SIG-M5 (cell line): ENCODE results near the gene KCNT2.
"Not testable (repeated sequence)": the region's sequence is repeated elsewhere in the genome, so short reads cannot be mapped to it uniquely, and the experiment has no call there.

Source experiments
- DNase-seq: peaks from one replicate; lab custom pipeline; 2025; lab: John Stamatoyannopoulos, UW

KCNT2 gene

DNA sequence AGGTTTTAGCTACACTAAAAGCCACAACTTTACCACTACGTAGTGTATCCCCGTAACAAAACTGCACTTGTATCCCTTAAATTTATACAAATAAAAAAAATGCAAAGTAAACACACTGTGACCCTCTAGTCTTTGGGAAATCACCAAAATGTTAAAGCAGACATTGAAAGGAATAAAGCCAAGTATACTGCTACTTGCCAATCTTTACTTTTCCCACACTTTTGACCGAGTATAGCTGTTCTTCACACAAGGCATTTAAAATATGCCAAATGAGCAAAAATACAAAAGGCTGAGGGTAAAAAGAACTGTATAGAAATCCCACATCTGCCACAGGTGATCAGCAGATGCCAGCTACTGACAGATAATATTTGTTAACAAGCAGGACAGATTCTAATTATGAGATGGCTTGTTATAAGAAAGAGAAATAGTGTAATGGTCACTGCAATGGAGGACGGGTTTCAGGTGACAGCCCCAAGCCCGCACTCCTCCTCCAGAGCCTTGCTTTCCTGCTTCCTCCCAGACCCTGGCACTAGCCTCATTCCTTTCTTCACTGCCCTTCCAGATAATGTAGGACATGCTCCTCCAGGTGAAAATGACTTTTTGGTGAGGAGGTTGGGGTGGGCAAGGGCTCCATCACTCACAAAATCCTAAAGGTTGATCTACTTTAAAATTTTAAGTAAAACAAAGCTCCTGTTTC is 18.1 kb downstream of the KCNT2 start:
- no peak for DNase-seq

DNA sequence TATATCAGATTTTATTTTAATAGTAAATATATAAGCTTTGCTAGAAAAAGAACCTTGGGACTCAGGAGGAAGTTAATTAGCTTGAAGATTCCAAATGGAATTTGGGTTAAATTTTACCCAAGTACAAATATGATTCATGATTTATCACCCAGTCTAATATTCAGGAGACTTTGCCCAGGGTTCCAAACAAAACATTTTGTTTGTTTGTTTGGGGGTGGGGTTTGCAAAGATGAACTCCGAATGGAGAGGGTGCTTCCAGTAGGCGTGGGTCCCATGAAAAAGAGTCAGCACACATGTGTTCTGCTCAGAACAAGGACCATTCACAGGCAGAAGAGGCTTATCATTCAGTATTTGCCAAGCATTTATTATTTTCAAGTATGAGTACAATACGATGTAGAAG is 23.5 kb downstream of the KCNT2 start:
- no peak for DNase-seq

DNA sequence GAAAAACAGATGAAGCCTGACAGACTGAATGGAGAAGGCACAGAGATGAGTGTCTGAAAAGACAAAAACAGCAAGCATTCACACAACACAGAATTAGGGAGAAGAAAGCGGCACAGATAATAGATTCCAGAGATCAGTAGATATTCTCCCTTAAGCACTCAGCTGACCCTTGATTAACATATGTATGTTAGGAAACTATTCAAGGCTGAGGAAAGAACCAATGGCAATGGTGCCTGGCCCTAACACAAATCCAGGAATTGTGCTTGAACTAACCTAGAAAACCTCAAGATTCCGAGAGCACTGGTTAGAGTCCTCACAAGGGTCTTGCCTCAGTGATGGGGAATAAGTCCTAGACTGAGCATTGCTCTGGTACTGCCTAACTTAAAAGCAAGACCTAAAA is 30.9 kb downstream of the KCNT2 start:
- DNase-seq, result no peak

DNA sequence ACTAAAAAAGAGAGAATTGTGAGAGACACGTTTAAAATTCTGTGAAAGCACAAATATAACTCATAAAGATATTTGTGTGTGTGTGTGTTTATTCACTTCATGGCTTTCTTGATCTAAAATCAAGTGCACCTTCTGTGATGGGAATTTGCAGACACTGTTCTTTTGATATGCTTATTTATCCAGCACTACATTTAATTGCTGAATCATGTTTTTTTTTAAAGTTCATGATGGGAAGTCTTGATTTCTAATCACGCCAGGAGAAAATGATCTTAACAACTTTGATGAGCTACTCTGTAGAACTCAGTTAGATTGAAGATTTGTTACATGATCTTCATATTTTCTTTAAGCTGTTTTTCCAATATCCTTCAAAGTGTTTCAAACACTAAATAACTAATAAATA is 35.0 kb downstream of the KCNT2 start:
- DNase-seq, result no peak

DNA sequence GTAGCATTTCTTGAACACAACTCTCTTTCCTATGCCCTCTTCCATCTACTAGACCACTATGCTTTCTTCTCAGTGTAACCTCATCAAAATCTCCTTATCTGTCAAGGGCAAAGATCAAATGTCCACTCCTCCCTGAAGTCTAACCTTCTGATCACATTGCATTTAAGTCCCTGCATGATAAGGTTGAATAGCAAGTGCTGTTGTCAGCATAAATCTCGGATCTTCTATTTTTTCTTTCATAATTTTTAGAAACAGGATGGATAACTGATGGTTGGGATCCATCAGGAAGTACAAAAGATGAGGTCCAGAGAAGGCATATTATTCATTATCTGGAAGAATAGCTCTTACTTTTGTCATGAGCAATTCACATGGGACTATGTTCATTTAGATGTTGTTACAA is 41.0 kb downstream of the KCNT2 start:
- DNase-seq, result no peak

DNA sequence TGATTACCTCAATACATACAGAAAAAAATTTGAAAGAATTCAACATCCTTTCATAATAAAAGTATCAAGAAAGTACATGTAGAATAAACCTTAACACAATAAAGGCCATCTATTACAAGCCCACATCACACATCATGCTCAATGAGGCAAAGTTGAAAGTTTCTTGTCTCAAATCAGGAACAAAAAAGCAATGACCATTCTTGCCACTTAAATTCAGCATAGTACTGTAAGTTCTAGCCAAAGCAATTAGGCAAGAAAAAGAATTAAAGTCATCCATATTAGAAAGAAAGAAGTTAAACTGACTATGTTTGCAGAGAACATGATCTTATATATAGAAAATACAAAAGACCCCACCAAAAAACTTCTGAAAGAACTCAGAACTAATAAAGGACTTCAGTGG is 44.5 kb downstream of the KCNT2 start:
- DNase-seq, result no peak

DNA sequence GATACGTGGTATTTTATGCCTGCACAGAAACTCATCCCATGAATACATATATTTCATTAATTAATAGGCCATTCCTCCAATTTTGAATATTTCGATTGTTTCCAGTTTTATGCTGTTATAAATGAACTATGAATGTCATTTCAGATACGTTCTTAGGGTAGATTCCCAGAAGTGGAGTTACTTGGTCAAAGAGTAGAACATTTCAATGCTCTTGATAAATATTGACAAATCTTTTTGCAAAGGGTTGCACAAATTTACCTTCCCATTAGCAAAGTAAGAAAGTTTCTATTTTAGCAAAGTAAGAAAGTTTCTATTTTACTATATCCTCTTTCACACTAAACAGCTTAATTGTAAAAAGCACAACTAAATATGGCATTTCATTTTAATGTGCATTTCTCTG is 48.9 kb downstream of the KCNT2 start:
- no peak for DNase-seq

DNA sequence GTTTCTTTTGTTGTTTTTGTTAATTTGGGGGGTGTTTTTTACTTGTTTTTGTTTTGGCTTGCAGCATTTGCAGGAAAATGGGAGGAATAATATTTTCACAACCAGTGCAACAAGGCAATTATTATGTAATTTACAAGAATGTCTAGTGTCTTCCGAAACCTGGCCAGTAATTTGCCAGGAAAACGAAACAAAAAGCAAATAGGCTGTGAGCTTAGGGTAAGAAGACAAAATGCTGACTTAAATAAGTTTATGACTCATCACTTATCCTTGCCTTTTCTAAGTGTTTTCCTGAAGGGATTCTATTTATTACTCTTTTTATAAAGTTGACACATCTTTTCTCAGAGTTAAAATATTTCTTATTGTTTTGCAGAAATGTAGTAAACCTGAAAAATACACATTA is 49.8 kb downstream of the KCNT2 start:
- DNase-seq, result no peak

DNA sequence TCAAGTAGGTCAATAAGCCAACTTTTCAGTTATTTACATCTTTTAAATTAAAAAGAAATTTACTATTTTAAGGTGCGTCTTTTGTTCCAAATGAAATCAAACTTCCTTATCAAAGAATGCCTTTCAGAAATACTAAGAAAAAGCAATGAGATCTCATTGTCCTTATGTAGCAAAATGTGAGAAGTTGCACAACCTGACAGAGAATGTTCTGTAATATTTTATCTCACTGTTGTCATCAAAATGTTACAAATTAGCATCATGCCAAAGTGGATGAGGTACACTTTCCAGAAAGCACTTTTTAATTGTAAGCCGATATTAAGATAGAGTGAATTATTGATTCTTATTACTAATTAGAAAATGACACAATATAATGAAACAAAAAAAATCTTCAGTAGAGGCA is 50.4 kb downstream of the KCNT2 start:
- DNase-seq, result no peak

DNA sequence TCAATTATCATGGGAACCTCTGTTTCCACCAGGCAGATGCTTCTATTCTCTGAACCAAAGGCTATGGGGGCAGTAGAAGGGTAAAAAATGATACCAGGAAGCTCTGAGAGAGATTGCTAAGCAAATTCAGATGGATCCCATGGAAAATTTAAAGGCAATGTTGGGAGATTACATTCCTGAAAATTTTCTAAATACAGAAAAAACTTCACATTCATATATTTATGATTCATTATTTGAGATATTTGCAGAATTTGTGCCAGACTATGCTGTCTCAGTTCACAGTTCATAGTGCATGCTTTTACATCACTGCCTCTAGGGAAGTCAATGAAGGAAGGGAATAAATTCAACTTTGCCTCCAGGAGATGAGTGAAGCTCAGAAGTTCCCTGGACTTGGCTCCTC is 57.5 kb downstream of the KCNT2 start:
- no peak for DNase-seq

DNA sequence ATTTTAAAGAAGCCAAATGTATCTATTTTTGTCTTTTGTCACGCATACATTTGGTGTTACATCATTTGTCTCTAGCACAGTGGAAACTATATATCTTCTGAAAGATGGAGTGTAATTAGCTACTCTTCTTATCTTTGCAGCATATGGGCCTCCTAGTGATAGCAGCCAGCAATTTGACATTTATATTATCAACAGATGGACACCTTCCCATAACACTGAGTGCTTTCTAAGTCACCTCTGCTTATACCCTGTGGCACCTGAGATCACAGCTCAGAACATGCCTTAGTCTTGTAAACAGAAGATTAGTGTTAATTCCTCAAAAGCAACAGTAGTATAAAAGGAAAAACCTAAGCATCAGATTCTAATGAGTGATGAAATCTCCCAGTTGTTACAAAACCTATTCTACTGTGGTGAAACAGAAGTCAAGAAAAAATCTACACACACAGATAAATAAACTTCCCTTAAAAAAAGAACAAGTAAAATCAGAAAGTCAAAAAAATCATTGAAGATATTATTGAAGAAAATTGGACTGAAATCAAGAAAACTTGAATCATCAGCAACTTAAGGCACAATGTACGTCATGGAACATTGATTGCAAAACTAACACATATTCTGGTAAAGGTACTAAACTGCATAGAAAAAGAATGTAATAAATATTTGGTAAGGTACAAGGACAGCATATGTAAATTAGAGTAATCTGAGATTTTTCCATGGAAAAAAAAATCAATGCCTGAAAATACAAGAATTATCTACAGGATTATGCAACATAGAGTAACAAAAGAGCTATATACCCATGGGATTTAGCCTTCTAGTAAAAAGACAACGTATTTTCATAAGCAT is 61.7 kb downstream of the KCNT2 start:
- no peak for DNase-seq

DNA sequence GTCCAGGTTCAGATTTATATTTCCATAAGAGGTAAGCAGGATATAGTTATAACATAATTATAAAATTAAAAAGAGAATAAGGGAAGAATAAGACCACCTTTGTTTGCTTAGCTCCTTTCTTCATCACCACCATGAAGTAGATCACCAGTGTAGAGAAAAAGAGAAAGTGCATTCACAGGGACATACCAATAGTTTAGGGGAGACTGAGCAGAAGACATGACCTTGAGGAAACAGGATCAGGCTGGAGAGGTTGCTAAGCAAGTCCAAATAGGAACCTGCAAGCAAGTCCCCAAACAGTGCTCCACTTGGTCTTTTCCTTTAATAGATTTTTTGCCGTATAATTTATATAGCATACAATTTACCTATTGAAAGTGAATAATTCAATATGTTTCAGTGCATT is 63.0 kb downstream of the KCNT2 start:
- no peak for DNase-seq

DNA sequence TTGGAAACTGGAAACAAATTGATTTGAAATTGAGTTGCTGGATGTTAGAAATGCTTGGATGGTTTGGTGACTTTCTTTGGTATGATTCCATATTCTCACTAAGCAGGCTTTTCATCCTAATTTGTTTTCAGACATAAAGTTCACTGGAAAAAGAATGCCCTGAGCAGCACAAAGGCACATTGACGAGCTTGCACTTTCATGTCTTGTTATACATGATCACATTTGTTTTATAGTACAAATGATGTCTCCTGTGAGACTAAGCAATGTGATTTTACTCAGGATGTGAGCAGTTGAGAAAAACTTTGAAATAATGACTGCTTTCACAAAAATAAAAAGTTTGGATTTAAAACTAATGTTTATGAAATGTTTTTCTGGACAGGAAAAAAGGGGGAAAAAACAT is 63.6 kb downstream of the KCNT2 start:
- no peak for DNase-seq

DNA sequence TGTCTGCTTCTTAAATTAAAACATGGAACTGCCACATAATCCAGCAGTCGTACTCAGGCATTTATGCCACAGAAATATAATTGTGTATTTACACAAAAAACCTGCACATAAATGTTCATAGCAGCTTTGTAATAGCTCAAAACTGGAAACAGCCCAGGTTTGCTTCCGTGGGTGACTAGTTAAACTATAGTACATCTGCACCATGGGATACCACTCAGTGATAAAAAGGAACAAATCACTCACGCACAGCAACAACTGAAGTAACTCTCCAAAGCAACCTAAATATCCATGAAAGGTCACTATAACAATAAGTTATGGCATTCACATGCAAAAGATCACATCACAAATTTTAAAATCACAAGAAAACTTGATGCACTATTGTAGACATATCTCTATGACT is 64.4 kb downstream of the KCNT2 start:
- DNase-seq, result no peak

DNA sequence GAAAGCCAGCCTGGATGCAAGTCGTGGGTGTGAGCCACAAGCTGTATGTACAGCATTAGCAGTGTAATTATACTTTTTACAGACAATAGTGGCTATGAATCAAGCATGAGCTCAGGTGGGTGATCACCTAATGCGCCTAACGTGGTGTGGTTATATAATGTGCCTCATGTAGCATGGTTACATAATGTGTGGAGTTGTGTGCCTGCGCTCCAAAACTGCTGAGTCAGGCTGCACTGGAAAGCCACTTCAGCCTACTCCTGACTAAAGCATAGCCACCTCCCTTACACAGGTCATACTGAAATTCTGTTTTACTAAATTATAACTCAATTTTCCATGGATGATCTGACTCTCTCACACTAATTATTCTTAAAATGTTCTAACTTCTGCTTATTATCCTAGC is 69.8 kb downstream of the KCNT2 start:
- no peak for DNase-seq

DNA sequence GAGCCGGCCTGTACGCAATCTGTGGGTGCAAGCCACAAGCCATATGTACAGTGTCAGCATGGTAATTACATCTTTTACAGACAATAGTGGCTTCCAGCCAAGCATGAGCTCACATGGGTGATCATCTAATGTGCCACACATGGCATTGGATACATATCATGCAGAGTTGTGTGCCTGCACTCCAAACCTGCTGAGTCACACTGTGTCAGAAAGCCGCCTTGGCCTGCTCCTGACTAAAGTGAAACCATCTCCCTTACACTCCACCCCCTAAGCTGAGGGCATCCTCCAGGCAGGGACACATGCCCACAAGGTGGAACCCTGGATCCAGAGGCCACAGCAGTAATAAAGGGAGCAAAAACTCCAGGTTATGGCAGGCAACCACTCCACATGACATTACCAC is 72.5 kb downstream of the KCNT2 start:
- no peak for DNase-seq

DNA sequence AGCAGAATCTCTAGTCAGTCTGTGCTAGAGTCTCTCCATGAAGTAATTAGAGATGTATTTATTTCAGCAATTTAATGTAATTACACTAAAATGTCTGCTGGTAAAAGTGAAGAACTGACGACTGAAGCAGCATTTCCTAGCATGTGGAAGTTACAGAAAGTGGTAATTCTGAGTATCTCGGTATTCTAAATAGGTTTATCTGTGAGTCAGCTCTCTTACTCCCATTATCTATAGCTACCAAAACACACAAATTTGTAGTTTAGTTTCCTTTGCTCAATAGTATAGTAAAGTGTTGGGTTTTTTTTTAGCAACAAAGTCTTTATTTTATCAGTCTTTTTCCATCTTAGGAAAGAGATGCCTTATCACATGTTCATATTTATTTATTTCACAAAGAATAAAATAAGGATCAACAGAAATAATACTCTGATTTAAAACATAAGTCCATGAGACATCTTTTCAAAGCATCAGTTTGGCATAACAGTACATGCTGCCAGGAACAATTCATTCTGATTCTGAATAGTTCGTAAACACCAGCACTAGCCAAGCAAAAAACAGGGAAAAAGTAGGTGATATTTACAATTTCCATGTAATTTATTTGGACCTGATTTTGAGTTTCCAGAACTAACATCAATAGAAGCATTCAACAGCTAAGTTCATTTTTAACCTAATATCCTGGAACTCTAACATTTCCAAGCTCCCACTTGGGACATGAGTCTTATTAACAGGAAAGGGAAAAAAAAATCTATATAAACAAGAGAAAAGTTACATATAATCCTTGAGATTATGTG is 76.3 kb downstream of the KCNT2 start:
- DNase-seq, result no peak

DNA sequence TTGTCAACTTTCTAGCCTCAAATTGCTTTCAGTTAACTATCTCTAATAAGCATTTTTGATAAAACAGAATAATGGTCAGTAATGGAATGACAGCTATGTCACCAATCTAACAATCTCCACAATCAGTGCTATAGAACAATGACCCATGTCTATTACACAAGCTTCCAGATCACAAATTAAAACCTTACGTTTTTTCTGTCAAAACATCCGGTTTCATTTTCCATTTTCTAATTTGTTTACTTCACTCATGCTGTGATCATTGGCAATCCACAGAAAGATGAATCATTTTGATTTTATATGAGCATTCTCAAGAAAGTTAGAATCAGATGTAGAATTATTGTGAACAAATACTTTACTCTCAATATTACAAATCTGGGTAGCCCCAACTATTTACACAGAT is 80.3 kb downstream of the KCNT2 start:
- no peak for DNase-seq

DNA sequence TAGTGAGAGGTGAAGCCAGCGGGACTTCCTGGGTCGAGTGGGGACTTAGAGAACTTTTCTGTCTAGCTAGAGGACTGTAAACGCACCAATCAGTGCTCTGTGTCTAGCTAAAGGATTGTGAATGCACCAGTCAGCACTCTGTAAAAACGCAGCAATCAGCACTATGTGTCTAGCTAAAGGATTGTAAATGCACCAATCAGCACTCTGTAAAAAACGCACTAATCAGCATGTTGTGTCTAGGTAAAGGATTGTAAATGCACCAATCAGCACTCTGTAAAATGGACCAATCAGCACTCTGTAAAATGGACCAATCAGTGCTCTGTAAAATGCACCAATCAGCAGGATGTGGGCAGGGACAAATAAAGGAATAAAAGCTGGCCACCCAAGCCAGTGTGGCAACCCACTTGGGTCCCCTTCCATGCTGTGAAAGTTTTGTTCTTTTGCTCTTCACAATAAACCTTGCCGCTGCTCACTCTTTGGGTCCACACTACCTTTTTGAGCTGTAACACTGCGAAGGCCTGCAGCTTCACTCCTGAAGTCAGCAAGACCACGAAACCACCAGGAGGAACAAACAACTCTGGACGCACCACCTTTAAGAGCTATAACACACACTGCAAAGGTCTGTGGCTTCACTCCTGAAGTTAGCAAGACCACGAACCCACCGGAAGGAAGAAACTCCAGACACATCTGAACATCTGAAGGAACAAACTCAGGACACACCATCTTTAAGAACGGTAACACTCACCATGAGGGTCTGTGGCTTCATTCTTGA is 85.5 kb downstream of the KCNT2 start:
- DNase-seq, result not testable (repeated sequence)

DNA sequence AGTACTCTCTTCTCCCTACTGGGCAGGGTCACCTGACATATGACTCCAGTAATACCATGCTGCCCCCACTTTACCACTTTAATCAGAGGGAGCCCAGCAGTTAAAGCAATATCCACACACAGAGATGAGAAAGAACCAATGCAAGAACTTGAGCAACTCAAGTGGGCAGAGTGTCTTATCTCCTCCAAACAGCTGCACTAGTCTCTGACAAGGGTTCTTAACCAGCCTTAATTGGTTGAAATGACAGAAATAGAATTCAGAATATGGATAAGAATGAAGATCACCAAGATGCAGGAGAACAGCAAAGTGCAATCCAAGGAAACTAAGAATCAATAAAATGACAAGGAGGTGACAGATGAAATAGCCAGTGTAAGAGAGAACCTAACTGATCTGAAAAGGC is 91.0 kb downstream of the KCNT2 start:
- DNase-seq, result no peak

DNA sequence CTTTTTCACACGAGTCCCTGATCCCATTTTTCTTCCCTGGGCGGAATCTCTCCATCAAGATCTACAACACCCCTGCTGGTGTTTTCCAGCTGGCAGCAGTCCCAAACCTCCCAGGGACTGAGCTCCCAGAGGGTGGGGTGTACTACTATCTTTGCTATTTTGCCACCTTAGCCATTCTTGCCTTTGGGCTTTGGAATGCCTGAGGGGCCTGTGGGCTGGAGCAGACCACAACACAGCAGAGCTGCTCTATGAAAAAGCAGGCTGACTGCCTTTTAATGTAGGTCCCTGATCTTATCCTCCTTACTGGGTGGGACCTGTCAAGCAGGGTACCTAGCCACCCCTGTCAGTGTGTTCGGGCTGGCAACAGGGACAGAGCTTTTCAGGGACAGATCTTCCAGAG is 91.9 kb downstream of the KCNT2 start:
- no peak for DNase-seq

DNA sequence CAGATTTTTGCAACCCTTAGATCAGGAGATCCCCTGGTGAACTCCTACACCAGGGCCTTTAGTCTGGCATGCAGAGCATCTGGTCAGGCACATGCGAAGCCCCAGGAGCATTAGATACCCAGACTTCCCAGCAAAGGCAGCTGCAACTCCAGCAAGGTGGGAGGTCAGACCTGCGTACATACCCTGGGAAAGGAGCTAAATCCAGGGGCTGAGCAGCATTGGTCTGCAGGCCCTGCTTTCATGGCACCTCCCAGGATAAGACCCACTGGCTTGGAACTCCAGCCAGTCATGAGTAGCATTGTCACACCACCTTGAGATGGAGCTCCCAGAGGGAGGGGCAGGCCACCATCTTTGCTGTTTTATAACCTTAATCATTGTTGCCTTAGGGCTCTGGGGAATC is 92.3 kb downstream of the KCNT2 start:
- no peak for DNase-seq
